Skeletal muscle tissue (tissue), 4 donors: Measurements from ENCODE around the gene POLR1H. TPM values are rescaled to one million over a fixed set of nuclear protein-coding genes. Genes with fewer than 3 reads are reported as not detected.
"Not testable (repeated sequence)": the region's sequence is repeated elsewhere in the genome, so short reads cannot be mapped to it uniquely, and the experiment has no call there.

Experiments
- H3K27ac ChIP-seq: one replicate; pipeline ENCODE4 v1.7.0; 2013; ENCODE audit warnings: mild to moderate bottlenecking, low read depth, low read length, inconsistent platforms
- H3K27me3 ChIP-seq, 3 donors: one replicate each; pipeline ENCODE4 v1.7.0; 2013; ENCODE audit warnings: low read length in 3 of 3; ENCODE audit not compliant: control insufficient read depth in 3 of 3, insufficient read depth in 3 of 3
- H3K36me3 ChIP-seq, 3 donors: one replicate each; pipeline ENCODE4 v1.7.0; 2013; ENCODE audit warnings: low read length in 3 of 3; ENCODE audit not compliant: control insufficient read depth in 3 of 3, insufficient read depth in 3 of 3
- H3K4me1 ChIP-seq, 3 donors: one replicate each; pipeline ENCODE4 v1.7.0; 2013; ENCODE audit warnings: low read length in 3 of 3, mild to moderate bottlenecking in 3 of 3; ENCODE audit not compliant: control insufficient read depth in 3 of 3, insufficient read depth in 3 of 3
- H3K4me3 ChIP-seq, 3 donors: one replicate each; pipeline ENCODE4 v1.7.0; 2013; ENCODE audit warnings: low read length in 3 of 3
- H3K9ac ChIP-seq, 3 donors: one replicate each; pipeline ENCODE4 v1.7.0; 2013; ENCODE audit warnings: low read length in 3 of 3, mild to moderate bottlenecking in 3 of 3, moderate library complexity in 2 of 3, low read depth in 1 of 3
- H3K9me3 ChIP-seq, 3 donors: one replicate each; pipeline ENCODE4 v1.7.0; 2013; ENCODE audit warnings: low read length in 3 of 3; ENCODE audit not compliant: control insufficient read depth in 3 of 3
- total RNA-seq: library from RNA; depleted of rRNA; stranded (reverse); fragments of >200 nt; gene quantifications from one replicate; pipeline ENCODE4 v1.2.3, GENCODE V29; 2014
- donor health status: Osteomylitis.

Gene POLR1H
- total RNA-seq, result 31.8 TPM

GRCh38 chr6:30061092-30061857, at the start of gene POLR1H:
TSS of gene POLR1H (plus strand) at chr6:30061265. CDS start at chr6:30061525, 260 bp downstream.
- H3K27me3 ChIP-seq, result no peaks in the 10 kb centered on the region
- peak within 1 kb of the TSS; percentile 90 for H3K27ac ChIP-seq
- peaks cover 24 to 33% (median 28%) of the 10 kb centered on the region in 3 donors for H3K4me1 ChIP-seq
- peak within 1 kb of the TSS; percentile 94 to 96 (median 95) for H3K9ac ChIP-seq
- peak within 1 kb of the TSS; percentile 92 to 100 (median 98) for H3K4me3 ChIP-seq
- H3K36me3 ChIP-seq, result peaks cover 2 to 19% (median 10%) of the 10 kb centered on the region in 3 donors
- H3K9me3 ChIP-seq, result no peaks in the 10 kb centered on the region

- Histone ChIP-seq H3K4me3 (no peak overlapping the region), H3K9me3 (no peaks in the 10 kb centered on the region), H3K27ac (no peak overlapping the region), H3K9ac (no peak overlapping the region), H3K27me3 (peaks cover 13 to 20% (median 17%) of the 10 kb centered on the region in 3 donors), H3K36me3 (peaks cover 0 to 5% (median 1%) of the 10 kb centered on the region in 3 donors), H3K4me1 (no peaks in the 10 kb centered on the region)
Observed at GRCh38 chr6:30013291-30013922, 47.7 kb upstream of the POLR1H start.

- Histone ChIP-seq H3K36me3 (peaks cover 0 to 7% (median 5%) of the 10 kb centered on the region in 3 donors), H3K27ac (no peak overlapping the region), H3K4me3 (no peak overlapping the region), H3K27me3 (no peaks in the 10 kb centered on the region), H3K9ac (no peak overlapping the region), H3K9me3 (no peaks in the 10 kb centered on the region), H3K4me1 (no peaks in the 10 kb centered on the region)
Observed at GRCh38 chr6:30019819-30020218, 41.2 kb upstream of the POLR1H start.

GRCh38 chr6:30020626-30021025, 40.4 kb upstream of the POLR1H start:
- Histone ChIP-seq H3K27ac (no peak overlapping the region), H3K36me3 (peaks cover 0 to 7% (median 5%) of the 10 kb centered on the region in 3 donors), H3K9ac (no peak overlapping the region), H3K27me3 (no peaks in the 10 kb centered on the region), H3K4me3 (no peak overlapping the region), H3K4me1 (no peaks in the 10 kb centered on the region), H3K9me3 (no peaks in the 10 kb centered on the region)

GRCh38 chr6:30022189-30022588, 38.9 kb upstream of the POLR1H start:
- Histone ChIP-seq H3K4me3 (no peak overlapping the region), H3K9ac (no peak overlapping the region), H3K4me1 (no peaks in the 10 kb centered on the region), H3K36me3 (peaks cover 0 to 7% (median 5%) of the 10 kb centered on the region in 3 donors), H3K27ac (no peak overlapping the region), H3K27me3 (no peaks in the 10 kb centered on the region), H3K9me3 (no peaks in the 10 kb centered on the region)

- H3K27me3 ChIP-seq, H3K4me1 ChIP-seq, H3K36me3 ChIP-seq: not testable (repeated sequence)
Observed at GRCh38 chr6:30022712-30023111, 38.4 kb upstream of the POLR1H start.

GRCh38 chr6:30025186-30025585, 35.9 kb upstream of the POLR1H start:
- no peaks in the 10 kb centered on the region for H3K9me3 ChIP-seq
- no peaks in the 10 kb centered on the region for H3K4me1 ChIP-seq
- H3K36me3 ChIP-seq, result peaks cover 0 to 2% (median under 1%) of the 10 kb centered on the region in 3 donors
- no peak overlapping the region for H3K4me3 ChIP-seq
- no peak overlapping the region for H3K27ac ChIP-seq
- H3K27me3 ChIP-seq, result no peaks in the 10 kb centered on the region
- H3K9ac ChIP-seq, result no peak overlapping the region

More at GRCh38 chr6:30022712-30023111, 38.4 kb upstream of the POLR1H start:
- not testable (repeated sequence) for H3K27ac ChIP-seq, H3K4me3 ChIP-seq, H3K9ac ChIP-seq, H3K9me3 ChIP-seq

- Histone ChIP-seq H3K9ac (no peak overlapping the region), H3K36me3 (peaks cover 0 to under 1% (median 0%) of the 10 kb centered on the region in 3 donors), H3K9me3 (no peaks in the 10 kb centered on the region), H3K27ac (no peak overlapping the region), H3K4me3 (no peak overlapping the region), H3K27me3 (no peaks in the 10 kb centered on the region), H3K4me1 (no peaks in the 10 kb centered on the region)
Observed at GRCh38 chr6:30029588-30029987, 31.5 kb upstream of the POLR1H start.

GRCh38 chr6:30031381-30031780, 29.7 kb upstream of the POLR1H start:
- H3K36me3 ChIP-seq, result peaks cover 0 to 4% (median 0%) of the 10 kb centered on the region in 3 donors
- H3K4me1 ChIP-seq, result no peaks in the 10 kb centered on the region
- H3K27ac ChIP-seq, result no peak overlapping the region
- H3K9ac ChIP-seq, result no peak overlapping the region
- H3K4me3 ChIP-seq, result no peak overlapping the region
- H3K9me3 ChIP-seq, result no peaks in the 10 kb centered on the region
- H3K27me3 ChIP-seq, result no peaks in the 10 kb centered on the region

- not testable (repeated sequence) for H3K4me3 ChIP-seq, H3K27me3 ChIP-seq, H3K36me3 ChIP-seq, H3K27ac ChIP-seq, H3K9ac ChIP-seq, H3K9me3 ChIP-seq, H3K4me1 ChIP-seq
Observed at GRCh38 chr6:30033440-30033839, 27.6 kb upstream of the POLR1H start.
